ENCODE measurements around the gene PLAGL2.

GRCh38 chr20:32184961-32185603 lies 22.5 kb downstream of the PLAGL2 start:
- TF ChIP-seq CTCF (IDR thresholded peaks at IDR 0.05) (no peak), EZH2phosphoT487 (IDR thresholded peaks at IDR 0.05) (no peak)
